GM19099 (cell line): Measurements from ENCODE around the gene FAM221B.

ENCODE experiments used
- POLR2A ChIP-seq: IDR thresholded peaks from 3 replicates; pipeline ENCODE4 v1.6.1; 2011; ENCODE audit warnings: low read depth; ENCODE audit not compliant: insufficient read length; ENCODE audit errors: extremely low read depth

FAM221B gene

DNA sequence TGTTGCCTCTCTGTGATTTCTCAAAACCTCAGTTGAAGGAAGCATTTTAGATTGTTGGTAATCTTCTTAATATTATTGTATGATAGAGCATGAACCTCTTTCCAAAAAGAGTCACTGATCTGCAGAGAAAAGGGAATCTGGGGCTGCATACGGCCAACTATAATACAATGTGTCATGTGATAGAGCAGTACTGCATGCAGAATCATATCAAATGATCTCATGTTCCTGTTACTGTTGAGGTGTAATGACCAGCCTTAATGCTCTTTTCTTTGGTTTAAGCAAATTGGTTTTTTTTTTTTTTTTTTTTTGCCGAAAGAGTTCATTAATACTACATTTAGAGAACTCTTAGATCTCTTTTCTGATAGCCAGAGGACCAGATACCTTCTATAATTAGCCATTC lies 61.5 kb downstream of the FAM221B start:
- TF ChIP-seq POLR2A: no peak
